AML-193 (cell line): ENCODE measurements around the gene MYH14.

ENCODE experiments used
- DNase-seq, 2 experiments: peaks; one replicate each; lab custom pipeline; 2025; lab: John Stamatoyannopoulos, UW

Gene MYH14

GRCh38 chr19:50261446-50261970 lies 58.1 kb downstream of the MYH14 start:
- DNase-seq, result no peak

- no peak for DNase-seq
Observed at GRCh38 chr19:50263176-50263575, 59.8 kb downstream of the MYH14 start.

- DNase-seq, result no peak
Observed at GRCh38 chr19:50264483-50265186, 61.2 kb downstream of the MYH14 start.

GRCh38 chr19:50266041-50266440 lies 62.6 kb downstream of the MYH14 start:
- DNase-seq, result no peak

- no peak for DNase-seq
Observed at GRCh38 chr19:50266896-50267295, 63.5 kb downstream of the MYH14 start.

- no peak for DNase-seq
Observed at GRCh38 chr19:50268041-50268440, 64.6 kb downstream of the MYH14 start.

GRCh38 chr19:50268501-50268900 lies 65.1 kb downstream of the MYH14 start:
- DNase-seq, result no peak

- DNase-seq, result no peak
Observed at GRCh38 chr19:50269653-50270052, 66.2 kb downstream of the MYH14 start.

- DNase-seq, result no peak
Observed at GRCh38 chr19:50272263-50272897, 69.0 kb downstream of the MYH14 start.

GRCh38 chr19:50273821-50274220 lies 70.4 kb downstream of the MYH14 start:
- DNase-seq, result no peak

GRCh38 chr19:50275577-50276368 lies 72.4 kb downstream of the MYH14 start:
- DNase-seq, result no peak

- DNase-seq, result no peak
Observed at GRCh38 chr19:50276370-50277063, 73.1 kb downstream of the MYH14 start.

GRCh38 chr19:50277966-50278580 lies 74.7 kb downstream of the MYH14 start:
- no peak for DNase-seq

GRCh38 chr19:50280074-50280473 lies 76.7 kb downstream of the MYH14 start:
- no peak for DNase-seq

- no peak for DNase-seq
Observed at GRCh38 chr19:50280983-50281382, 77.6 kb downstream of the MYH14 start.

- DNase-seq, result no peak
Observed at GRCh38 chr19:50281491-50281890, 78.1 kb downstream of the MYH14 start.

- DNase-seq, result no peak
Observed at GRCh38 chr19:50285833-50286232, 82.4 kb downstream of the MYH14 start.

GRCh38 chr19:50286443-50286842 lies 83.0 kb downstream of the MYH14 start:
- DNase-seq, result no peak

- DNase-seq, result no peak
Observed at GRCh38 chr19:50287331-50287730, 83.9 kb downstream of the MYH14 start.

- no peak for DNase-seq
Observed at GRCh38 chr19:50288954-50289353, 85.5 kb downstream of the MYH14 start.

GRCh38 chr19:50290011-50290410 lies 86.6 kb downstream of the MYH14 start:
- DNase-seq, result no peak

- DNase-seq, result no peak
Observed at GRCh38 chr19:50290775-50291174, 87.4 kb downstream of the MYH14 start.
